Lung (tissue), 12 donors: ENCODE measurements around the gene LRRC17. TPM values are rescaled to one million over a fixed set of nuclear protein-coding genes. Genes with fewer than 3 reads are reported as not detected.

ENCODE experiments used
- ATAC-seq: fragments of 200-7000 bp; cut with Tn5 transposase; one replicate; pipeline ENCODE4 v1.9.1; 2020; ENCODE audit warnings: moderate number of reproducible peaks; ENCODE audit not compliant: insufficient read depth, low FRiP score
- DNase-seq, 3 donors: peaks; one replicate each; pipeline ENCODE4 v3.0.0-alpha.2; 2013 to 2017
- H3K27ac ChIP-seq, 2 donors: one replicate each; pipeline ENCODE4 v1.5.1; 2013; ENCODE audit warnings: mild to moderate bottlenecking in 2 of 2, moderate library complexity in 2 of 2, control low read depth in 1 of 2, inconsistent platforms in 1 of 2, low read depth in 1 of 2, low read length in 1 of 2
- H3K27me3 ChIP-seq, 3 donors: one replicate each; pipeline ENCODE4 v1.5.1; 2013; ENCODE audit warnings: low read length in 2 of 3; ENCODE audit not compliant: control insufficient read depth in 3 of 3, insufficient read depth in 3 of 3
- H3K36me3 ChIP-seq, 4 donors: one replicate each; pipeline ENCODE4 v1.5.1; 2013; ENCODE audit warnings: low read length in 4 of 4, mild to moderate bottlenecking in 1 of 4, moderate library complexity in 1 of 4; ENCODE audit not compliant: control insufficient read depth in 4 of 4, insufficient read depth in 4 of 4
- H3K4me1 ChIP-seq, 5 donors: one replicate each; pipeline ENCODE4 v1.5.1; 2013; ENCODE audit warnings: low read length in 5 of 5, mild to moderate bottlenecking in 2 of 5, moderate library complexity in 1 of 5; ENCODE audit not compliant: control insufficient read depth in 5 of 5, insufficient read depth in 5 of 5
- H3K4me3 ChIP-seq: one replicate; pipeline ENCODE4 v1.5.1; 2013; ENCODE audit warnings: mild to moderate bottlenecking, control low read depth, moderate library complexity
- H3K9ac ChIP-seq, 2 donors: one replicate each; pipeline ENCODE4 v1.5.1; 2013; ENCODE audit warnings: low read length in 2 of 2, control low read depth in 1 of 2; ENCODE audit not compliant: insufficient read depth in 1 of 2
- H3K9me3 ChIP-seq, 4 donors: one replicate each; pipeline ENCODE4 v1.5.1; 2013; ENCODE audit warnings: low read length in 3 of 4, mild to moderate bottlenecking in 1 of 4, moderate library complexity in 1 of 4; ENCODE audit not compliant: control insufficient read depth in 4 of 4, insufficient read depth in 3 of 4
- WGBS, 2 donors: extraction: QIAGEN DNeasy Blood & Tissue Kit; methylation state at CpG; one replicate each; pipeline ENCODE4 v1.1.7; 2013; 5-methylcytosine and 5-hydroxymethylcytosine counted together
- polyA plus RNA-seq, 2 donors: library from polyadenylated mRNA; stranded (reverse); fragments of 200-250 nt; gene quantifications; one replicate each; pipeline ENCODE4 v1.2.1, GENCODE V29; 2013
- total RNA-seq, 2 donors: library from RNA; depleted of rRNA in 1 of 2; stranded (reverse); fragments of >200 nt in 1 of 2; gene quantifications; one replicate each; pipeline ENCODE4 v1.2.1, GENCODE V29; 2014 to 2021
- TF ChIP-seq, protein P1 (sequence below): IDR thresholded peaks from 2 replicates; pipeline ENCODE4 v1.5.1; 2012; ENCODE audit warnings: mild to moderate bottlenecking; ENCODE audit errors: control extremely low read depth, extremely low read depth
- donor health status: control.
- donor health status: control.
- donor health status: Bipolar disorder and iron deficiency.
- donor health status: healthy.
- donor health status: DM: yes; HTN: yes; CAD: no.

The LRRC17 gene
- total and polyA plus RNA-seq, 4 donors, result 0.63 to 81.6 (median 2.2) TPM

DNA sequence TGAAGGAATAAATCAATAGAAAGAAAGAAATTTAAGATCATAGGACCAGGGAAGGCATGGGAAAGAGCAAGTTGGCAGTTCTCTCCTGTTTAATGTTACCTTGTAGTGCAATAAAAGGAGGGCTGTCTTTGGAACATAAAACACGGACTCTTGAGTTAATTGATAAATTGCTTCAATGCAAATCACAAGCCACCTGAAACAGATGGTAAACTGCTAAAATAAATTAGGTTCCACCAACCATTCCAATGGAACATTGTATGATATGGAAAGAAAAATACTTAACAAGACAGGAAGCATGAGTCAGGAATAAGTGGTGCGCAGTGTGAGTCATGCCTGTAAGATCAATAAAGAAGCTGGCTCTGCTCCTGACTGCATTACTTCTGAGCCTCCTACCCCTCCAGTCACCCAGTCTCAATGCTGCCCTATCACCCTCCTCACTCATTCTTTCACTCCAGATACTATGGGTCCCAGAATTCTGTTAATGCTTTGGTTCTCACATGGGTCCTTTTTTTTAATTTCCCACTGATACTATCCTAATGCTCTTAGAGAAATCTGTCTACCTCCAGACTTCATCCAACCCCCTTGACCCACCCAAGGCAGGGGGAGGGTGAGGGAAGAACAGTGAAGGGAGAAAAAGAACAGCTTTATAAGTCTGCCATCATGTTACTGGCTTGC lies 78.9 kb downstream of the LRRC17 start:
- Histone ChIP-seq H3K27me3 (no peaks in the 10 kb centered on the region), H3K27ac (peak overlapping the region in 1 of 2 donors; percentile 39), H3K9me3 (peaks cover 0 to 2% (median 0%) of the 10 kb centered on the region in 4 donors), H3K4me3 (no peak overlapping the region), H3K9ac (no peak overlapping the region), H3K36me3 (no peaks in the 10 kb centered on the region), H3K4me1 (peaks cover 0 to 20% (median 3%) of the 10 kb centered on the region in 5 donors)
- WGBS, 2 donors, result 63 to 70% methylated on average over 2 of the region's 2 CpGs
- TF ChIP-seq, protein P1, sequence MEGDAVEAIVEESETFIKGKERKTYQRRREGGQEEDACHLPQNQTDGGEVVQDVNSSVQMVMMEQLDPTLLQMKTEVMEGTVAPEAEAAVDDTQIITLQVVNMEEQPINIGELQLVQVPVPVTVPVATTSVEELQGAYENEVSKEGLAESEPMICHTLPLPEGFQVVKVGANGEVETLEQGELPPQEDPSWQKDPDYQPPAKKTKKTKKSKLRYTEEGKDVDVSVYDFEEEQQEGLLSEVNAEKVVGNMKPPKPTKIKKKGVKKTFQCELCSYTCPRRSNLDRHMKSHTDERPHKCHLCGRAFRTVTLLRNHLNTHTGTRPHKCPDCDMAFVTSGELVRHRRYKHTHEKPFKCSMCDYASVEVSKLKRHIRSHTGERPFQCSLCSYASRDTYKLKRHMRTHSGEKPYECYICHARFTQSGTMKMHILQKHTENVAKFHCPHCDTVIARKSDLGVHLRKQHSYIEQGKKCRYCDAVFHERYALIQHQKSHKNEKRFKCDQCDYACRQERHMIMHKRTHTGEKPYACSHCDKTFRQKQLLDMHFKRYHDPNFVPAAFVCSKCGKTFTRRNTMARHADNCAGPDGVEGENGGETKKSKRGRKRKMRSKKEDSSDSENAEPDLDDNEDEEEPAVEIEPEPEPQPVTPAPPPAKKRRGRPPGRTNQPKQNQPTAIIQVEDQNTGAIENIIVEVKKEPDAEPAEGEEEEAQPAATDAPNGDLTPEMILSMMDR, result no peak
- DNase-seq (no peak), ATAC-seq (no peak)

DNA sequence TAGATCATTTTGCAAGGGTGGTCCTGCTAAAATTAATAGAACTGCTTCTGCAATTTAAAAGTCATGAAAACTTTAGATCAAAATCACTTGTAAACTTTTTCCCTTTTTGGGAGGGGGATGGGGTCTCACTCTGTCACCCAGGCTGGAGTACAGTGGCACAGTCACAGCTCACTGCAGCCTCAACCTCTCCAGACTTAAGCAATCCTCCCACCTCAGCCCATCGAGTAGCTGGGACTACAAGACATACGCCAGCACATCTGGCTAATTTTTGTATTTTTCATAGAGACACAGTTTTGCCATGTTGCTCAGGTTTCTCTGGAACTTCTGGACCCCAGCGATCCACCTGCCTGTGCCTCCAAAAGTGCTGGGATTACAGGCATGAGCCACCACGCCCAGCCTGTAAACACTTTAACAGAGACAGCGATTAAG lies 79.7 kb downstream of the LRRC17 start:
- TF ChIP-seq, protein P1, result no peak
- Histone ChIP-seq H3K27ac (no peak overlapping the region), H3K36me3 (no peaks in the 10 kb centered on the region), H3K4me1 (peaks cover 0 to 20% (median 3%) of the 10 kb centered on the region in 5 donors), H3K27me3 (no peaks in the 10 kb centered on the region), H3K4me3 (no peak overlapping the region), H3K9me3 (peaks cover 0 to 2% (median 0%) of the 10 kb centered on the region in 4 donors), H3K9ac (no peak overlapping the region)
- 86 to 90% methylated on average over 5 of the region's 5 CpGs for WGBS, 2 donors
- no peak for ATAC-seq
- peak in 1 of 3 donors; percentile 3 for DNase-seq

DNA sequence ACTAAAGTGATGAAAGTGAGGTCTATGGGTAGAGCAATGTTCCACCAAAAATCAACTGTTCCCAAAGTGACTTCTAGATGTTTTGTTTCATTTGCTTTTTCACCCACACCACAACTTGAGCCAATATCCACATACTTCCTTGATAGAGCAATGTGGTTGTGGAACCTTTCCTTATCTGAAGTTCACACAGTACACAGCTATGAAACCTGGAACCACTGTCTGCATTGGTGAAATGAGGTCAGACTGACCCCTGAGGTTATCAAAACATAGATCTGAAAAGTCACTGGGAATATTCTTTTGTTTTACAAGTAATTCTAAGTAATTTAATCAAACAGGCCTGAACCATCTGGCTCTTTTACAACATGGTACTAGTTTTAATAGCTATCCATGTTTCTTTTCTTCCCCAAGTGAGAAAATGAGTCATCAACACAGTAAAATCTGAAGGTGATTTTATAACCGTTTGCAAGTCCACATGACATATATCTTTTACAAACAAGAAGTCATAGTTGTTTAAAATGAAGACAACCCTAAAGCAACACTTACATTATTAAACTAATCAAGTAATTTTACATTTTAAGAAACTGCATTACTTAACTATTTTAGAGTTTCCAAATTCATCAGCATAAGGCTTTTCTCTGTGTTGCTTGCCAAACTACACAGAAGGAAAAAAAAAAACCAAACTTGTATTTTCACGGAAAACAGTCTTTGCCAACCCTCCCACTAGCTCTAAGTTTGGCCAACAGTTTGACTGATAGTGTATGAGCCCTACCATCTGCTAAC lies 80.3 kb downstream of the LRRC17 start:
- TF ChIP-seq, protein P1, result no peak
- H3K36me3 ChIP-seq, result no peaks in the 10 kb centered on the region
- H3K4me3 ChIP-seq, result no peak overlapping the region
- peaks cover 0 to 2% (median 0%) of the 10 kb centered on the region in 4 donors for H3K9me3 ChIP-seq
- ATAC-seq (peak; percentile 12), DNase-seq (peak; percentile 62 to 97 (median 94))
- WGBS, 2 donors, result 36 to 37% methylated on average over 2 of the region's 2 CpGs
- peak overlapping the region in 1 of 2 donors; percentile 33 for H3K27ac ChIP-seq
- H3K27me3 ChIP-seq, result no peaks in the 10 kb centered on the region
- H3K9ac ChIP-seq, result no peak overlapping the region
- H3K4me1 ChIP-seq, result peaks cover 0 to 20% (median 3%) of the 10 kb centered on the region in 5 donors
